ENCODE measurements around the gene KCTD14. TPM values are rescaled to one million over a fixed set of nuclear protein-coding genes. Genes with fewer than 3 reads are reported as not detected.
A peak's percentile ranks its signal among the peaks of the same experiment; 100 is the strongest.
"Not testable (repeated sequence)": the region's sequence is repeated elsewhere in the genome, so short reads cannot be mapped to it uniquely, and the experiment has no call there.

Gene KCTD14
- total RNA-seq, 1 donor from 2014 or later, result 4.0 TPM

DNA sequence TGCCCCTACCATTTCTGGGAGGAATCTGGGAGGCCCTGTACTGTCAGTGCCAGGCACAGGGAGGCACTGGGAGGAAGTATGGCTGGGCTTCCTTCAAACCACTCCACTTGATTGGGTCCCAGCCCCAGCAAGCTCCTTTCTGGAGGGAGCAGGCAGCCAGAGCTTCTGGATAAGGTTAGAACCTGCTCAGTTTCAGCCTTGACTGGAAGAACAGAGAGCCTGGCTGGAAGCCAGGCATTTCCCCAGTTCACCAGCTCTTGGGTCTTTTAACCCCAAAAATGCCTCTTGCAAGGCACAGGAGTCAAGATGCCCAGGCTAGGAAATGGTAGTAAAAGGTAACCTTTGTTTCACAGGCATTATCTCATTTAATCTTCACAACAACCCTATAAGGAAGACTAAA lies 9.0 kb upstream of the KCTD14 start:
- intact Hi-C loops (cut with DNase I), result no loop called here
- no peak for ATAC-seq
- DNase-seq (ENCODE audit: low spot score), result no peak

DNA sequence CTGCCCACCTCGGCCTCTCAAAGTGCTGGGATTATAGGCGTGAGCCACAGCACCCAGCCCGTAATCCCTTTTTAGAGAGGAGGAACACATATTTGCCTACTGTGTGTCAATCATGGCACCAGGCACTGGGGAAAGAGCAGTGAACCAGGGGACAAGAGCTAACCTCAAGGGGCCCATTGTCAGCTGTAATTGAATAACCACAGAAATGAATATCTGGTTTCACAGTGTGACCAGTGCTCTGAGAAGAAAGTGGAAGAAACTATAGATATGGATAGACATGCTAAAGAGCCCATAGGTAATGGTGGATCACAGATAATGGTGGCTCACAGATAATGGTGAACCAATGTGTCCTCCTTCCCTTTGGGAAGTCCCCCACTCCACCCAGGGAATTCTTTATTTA lies 8.6 kb upstream of the KCTD14 start:
- intact Hi-C loops (cut with DNase I), result no loop called here
- ATAC-seq (no peak), DNase-seq (ENCODE audit: low spot score) (no peak)

GRCh38 chr11:78030429-78031325 lies 7.6 kb upstream of the KCTD14 start:
- ATAC-seq, result peak; percentile 91
- DNase-seq (ENCODE audit: low spot score), result peak; percentile 77
- intact Hi-C loops (cut with DNase I), result no loop called here

DNA sequence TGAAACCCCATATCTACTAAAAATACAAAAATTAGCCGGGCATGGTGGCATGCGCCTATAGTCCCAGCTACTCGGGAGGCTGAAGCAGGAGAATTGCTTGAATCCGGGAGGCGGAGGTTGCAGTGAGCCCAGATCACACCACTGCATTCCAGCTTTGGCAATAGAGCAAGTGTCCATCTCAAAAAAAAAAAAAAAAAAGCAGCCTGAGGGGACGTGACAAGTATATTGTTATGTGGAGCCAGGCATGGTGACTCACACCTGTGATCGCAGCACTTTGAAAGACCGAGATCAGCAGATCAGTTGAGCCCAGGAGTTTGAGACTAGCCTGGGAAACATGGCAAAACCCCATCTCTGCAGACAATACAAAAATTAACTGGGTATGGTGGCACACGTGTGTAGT lies 5.3 kb upstream of the KCTD14 start:
- ATAC-seq; DNase-seq (ENCODE audit: low spot score); intact Hi-C loops (cut with DNase I): not testable (repeated sequence)

- DNase-seq (ENCODE audit: low spot score) (no peak), ATAC-seq (no peak)
- intact Hi-C loops (cut with DNase I), result no loop called here
Observed at GRCh38 chr11:78027759-78028158, 4.7 kb upstream of the KCTD14 start.

DNA sequence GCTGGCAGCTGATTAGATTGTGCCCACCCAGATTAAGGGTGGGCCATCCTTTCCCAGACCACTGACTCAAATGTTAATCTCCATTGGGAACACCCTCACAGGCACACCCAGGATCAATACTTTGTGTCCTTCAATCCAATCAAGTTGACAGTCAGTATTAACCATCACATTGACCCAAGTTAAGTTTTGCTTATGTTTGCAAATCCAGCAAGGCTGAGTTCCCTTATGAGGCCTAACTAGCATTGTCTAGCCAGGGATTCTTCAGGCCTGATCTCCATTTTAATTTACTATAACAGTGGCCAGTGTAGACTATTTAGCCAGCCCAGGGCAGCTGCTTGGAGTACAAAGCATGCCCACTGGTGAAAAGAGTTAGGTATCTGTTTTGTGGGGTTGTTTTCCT lies 2.3 kb upstream of the KCTD14 start:
- DNase-seq (ENCODE audit: low spot score), result no peak
- ATAC-seq, result no peak
- intact Hi-C loops (cut with DNase I), result no loop called here

DNA sequence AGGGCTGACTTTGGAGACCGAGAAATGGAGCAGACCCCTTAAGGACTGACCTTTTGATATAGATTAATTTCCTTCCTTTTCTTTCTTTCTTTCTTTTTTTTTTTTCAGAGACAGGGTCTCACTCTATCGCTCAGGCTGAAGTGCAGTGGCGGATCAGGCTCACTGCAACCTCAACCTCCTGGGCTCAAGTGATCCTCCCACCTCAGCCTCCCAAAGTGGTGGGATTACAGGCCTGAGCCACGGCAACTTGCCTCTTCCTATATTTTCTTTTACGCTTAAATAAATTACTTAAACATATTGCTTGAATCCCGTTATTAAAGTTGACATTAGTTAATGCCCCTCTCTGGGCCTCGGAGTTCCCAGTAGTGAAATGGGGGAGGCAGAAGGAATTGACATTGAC lies 350 bp upstream of the KCTD14 start:
- DNase-seq (ENCODE audit: low spot score), result no peak
- intact Hi-C loops (cut with DNase I), result no loop called here
- no peak for ATAC-seq

DNA sequence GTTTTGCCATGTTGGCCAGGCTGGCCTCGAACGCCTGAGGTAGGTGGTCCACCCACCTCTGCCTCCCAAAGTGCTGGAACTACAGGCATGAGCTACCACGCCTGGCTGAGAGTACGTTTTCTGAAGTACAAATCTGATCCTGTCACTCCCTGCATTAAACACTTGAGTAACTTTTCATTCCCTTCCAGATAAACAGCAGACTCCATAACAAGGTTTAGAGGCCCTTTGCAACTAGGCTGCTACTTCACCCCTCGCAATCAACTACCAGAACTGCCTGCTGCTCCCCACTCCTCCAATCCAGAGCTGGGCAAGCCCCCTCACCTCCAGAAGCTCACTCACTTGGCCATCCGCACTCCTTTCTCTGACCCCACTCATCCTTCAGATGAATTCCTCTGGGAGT lies 1.5 kb downstream of the KCTD14 start:
- no peak for DNase-seq (ENCODE audit: low spot score)
- intact Hi-C loops (cut with DNase I), result no loop called here
- no peak for ATAC-seq

GRCh38 chr11:78020246-78020645 lies 2.8 kb downstream of the KCTD14 start:
- intact Hi-C loops (cut with DNase I), result no loop called here
- DNase-seq (ENCODE audit: low spot score) (no peak), ATAC-seq (no peak)

DNA sequence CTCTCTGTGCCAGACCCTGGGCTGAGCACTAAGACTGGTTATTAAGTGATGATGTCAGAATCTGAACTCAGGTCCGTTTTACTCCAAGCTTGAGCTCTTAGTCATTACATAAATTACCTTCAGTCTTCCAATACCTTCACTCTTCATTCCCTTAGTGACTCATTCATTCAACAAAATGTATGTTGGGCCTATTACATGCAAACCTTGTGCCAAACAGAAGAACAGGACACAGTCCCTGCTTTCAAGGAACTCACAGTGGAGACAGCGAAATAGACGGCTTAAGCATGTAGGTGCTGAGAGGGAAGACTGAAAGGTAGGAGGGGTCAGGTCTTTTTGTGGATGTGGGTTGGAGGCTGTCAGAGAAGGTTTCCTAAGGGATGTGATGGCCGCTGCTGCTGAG lies 3.3 kb downstream of the KCTD14 start:
- no peak for DNase-seq (ENCODE audit: low spot score)
- intact Hi-C loops (cut with DNase I), result no loop called here
- no peak for ATAC-seq

DNA sequence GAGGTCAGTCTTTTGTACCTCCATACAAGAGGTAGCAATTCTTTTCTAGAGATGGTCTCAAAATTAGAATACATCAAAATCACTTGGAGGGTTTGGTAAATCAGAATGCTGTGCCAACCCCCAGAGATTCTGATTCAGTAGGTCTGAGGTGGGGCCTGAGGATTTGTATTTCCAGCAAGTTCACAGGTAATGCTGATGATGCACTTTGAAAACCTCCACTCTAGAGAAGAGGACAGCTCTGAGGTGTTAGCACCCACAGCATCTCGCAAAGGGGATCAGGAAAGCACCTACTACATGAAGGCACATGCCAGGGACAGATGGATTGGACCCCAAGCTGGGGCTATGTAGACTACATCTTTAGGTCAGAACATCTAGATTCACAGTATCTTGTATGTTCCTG lies 7.2 kb downstream of the KCTD14 start:
- intact Hi-C loops (cut with DNase I), result no loop called here
- no peak for ATAC-seq

DNA sequence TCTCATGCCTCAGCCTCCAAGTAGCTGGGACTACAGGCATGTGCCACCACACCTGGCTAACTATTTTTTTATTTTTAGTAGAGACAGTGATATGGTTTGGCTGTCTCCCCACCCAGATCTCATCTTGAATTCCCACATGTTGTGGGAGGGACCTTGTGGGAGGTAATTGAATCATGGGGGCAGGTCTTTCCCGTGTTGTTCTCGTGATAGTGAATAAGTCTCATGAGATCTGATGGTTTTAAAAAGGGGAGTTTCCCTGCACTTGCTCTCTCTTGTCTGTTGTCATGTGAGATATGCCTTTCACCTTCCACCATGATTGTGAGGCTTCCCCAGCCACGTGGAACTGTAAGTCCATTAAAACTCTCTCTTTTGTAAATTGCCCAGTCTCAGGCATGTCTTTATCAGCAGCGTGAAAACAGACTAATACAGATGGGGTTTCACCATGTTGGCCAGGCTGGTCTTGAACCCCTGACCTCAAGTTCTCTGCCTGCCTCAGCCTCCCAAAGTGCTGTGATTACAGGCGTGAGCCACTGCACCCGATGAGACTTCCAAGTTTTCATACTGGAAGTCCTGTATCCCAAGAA lies 8.0 kb downstream of the KCTD14 start:
- DNase-seq (ENCODE audit: low spot score); ATAC-seq; intact Hi-C loops (cut with DNase I): not testable (repeated sequence)

More for the DNA sequence above, 7.2 kb downstream of the KCTD14 start:
- no peak for DNase-seq (ENCODE audit: low spot score)

GRCh38 chr11:78011301-78011700 lies 11.8 kb downstream of the KCTD14 start:
- DNase-seq (ENCODE audit: low spot score) (no peak), ATAC-seq (no peak)
- intact Hi-C loops (cut with DNase I), result no loop called here

- ATAC-seq, result no peak
- intact Hi-C loops (cut with DNase I), result no loop called here
- no peak for DNase-seq (ENCODE audit: low spot score)
Observed at GRCh38 chr11:78010755-78011154, 12.3 kb downstream of the KCTD14 start.

DNA sequence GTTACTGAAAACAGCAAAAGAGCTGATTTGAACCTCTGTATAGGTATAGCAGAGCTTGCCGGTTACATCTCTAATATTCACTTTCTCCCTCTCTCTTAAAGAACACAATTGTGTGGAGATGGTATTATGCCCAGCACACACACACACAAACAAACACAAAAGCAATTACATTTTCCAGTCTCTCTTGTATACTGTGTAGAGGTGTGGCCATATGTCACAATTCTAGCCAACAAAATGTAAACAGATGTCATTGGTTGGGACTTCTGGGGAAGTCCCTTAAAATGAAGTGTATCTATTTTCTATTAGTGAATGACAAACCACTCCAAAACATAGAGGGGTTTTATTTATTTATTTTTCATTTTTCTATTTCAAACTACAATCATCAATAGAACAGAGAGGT lies 12.8 kb downstream of the KCTD14 start:
- DNase-seq (ENCODE audit: low spot score) (no peak), ATAC-seq (no peak)
- intact Hi-C loops (cut with DNase I), result no loop called here

- ATAC-seq (no peak), DNase-seq (ENCODE audit: low spot score) (no peak)
- intact Hi-C loops (cut with DNase I), result no loop called here
Observed at GRCh38 chr11:78009062-78009461, 14.0 kb downstream of the KCTD14 start.

- ATAC-seq (peak; percentile 60), DNase-seq (ENCODE audit: low spot score) (no peak)
- intact Hi-C loops (cut with DNase I), result no loop called here
Observed at GRCh38 chr11:78000193-78000592, 22.9 kb downstream of the KCTD14 start.

- ATAC-seq (no peak), DNase-seq (ENCODE audit: low spot score) (no peak)
- intact Hi-C loops (cut with DNase I), result loop anchor here (10.0 kb wide), 1 partner anchor 45 kb away; no protein-coding TSS in a partner anchor
Observed at GRCh38 chr11:77999446-78000030, 23.5 kb downstream of the KCTD14 start.

- ATAC-seq (peak; percentile 99), DNase-seq (ENCODE audit: low spot score) (peak; percentile 99)
- intact Hi-C loops (cut with DNase I), result loop anchor here (10.0 kb wide), 1 partner anchor 50 kb away; no protein-coding TSS in a partner anchor
Observed at GRCh38 chr11:77994434-77995362, 28.4 kb downstream of the KCTD14 start, which contains the start of gene INTS4. Gene INTS4 (minus strand): TSS chr11:77994668. CDS start chr11:77994643, 25 bp downstream.

All from sciatic nerve (tissue), 2 donors.